HG02571 (cell line): ENCODE data around the gene GAS2.
A peak's percentile ranks its signal among the peaks of the same experiment; 100 is the strongest.

ENCODE experiments used
- ATAC-seq: cut with Tn5 transposase; IDR thresholded peaks from one replicate; pipeline ENCODE4 v1.9.1; 2021; ENCODE audit warnings: mild to moderate bottlenecking, moderate library complexity; ENCODE audit not compliant: unreplicated experiment

The GAS2 gene

DNA sequence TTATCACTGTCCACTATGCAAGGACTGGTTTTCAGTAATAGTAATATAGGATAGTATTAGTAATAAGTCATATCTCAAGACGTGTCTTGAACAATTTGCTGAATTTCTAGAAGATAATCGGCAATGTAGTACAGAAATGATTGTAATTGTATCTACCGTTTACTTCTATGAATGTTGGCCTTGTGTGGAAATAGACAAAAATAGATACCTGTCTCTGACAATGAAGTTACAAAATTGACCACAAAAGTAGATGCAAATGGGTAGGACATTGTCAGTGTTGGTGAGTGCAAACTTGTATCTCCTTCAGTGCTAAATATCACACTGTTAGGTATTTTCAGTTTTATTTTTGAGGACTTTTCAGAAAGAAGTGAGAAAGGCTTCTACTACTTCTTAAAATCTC, 120.1 kb downstream of the GAS2 start:
- ATAC-seq: peak; percentile 96

- ATAC-seq: no peak
Measured at GRCh38 chr11:22787055-22787454, 120.6 kb downstream of the GAS2 start.

- ATAC-seq: no peak
Measured at GRCh38 chr11:22787551-22788162, 121.2 kb downstream of the GAS2 start.

DNA sequence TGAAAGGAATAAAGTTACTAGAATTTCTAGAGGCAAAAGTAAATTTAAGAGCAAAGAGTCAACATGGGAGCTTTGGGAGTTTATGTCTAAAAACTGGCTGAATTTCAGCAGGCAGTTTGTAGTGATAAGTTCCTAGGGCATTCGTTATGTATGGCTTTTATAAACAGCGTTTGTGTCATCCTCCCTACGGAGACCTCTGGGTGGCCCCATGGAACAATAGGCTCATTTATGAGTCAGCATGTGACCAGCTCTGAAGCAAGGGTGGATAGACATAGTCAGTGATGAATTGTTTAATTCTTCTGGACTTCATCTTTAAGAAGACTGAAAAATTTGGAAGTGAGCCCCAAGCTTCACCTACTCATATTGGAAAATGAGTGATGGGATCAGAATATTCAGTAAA, 126.1 kb downstream of the GAS2 start:
- no peak for ATAC-seq

GRCh38 chr11:22795914-22796313, 129.5 kb downstream of the GAS2 start:
- ATAC-seq: no peak

- ATAC-seq: no peak
Measured at GRCh38 chr11:22797047-22797446, 130.6 kb downstream of the GAS2 start.

DNA sequence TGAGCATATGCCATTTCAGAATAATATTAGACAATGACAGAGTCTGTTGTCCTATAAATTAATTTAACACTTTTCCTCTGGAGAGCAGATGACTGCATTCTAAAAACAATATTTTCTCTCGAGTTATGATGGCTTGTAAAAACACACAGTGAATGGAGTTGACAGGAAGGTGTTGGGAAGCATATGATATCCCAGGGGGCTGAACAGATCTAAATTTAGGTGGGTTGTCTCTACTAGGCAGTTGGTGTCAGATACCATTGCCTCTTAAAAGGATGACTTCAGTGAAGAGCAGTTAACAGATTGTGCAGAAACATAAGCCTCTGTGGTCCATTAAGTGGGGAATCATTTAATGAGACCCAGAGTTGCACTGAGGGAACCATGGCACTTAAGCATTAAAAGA, 132.5 kb downstream of the GAS2 start:
- ATAC-seq: no peak

- no peak for ATAC-seq
Measured at GRCh38 chr11:22800482-22800881, 134.1 kb downstream of the GAS2 start.

GRCh38 chr11:22802861-22803260, 136.4 kb downstream of the GAS2 start:
- no peak for ATAC-seq

DNA sequence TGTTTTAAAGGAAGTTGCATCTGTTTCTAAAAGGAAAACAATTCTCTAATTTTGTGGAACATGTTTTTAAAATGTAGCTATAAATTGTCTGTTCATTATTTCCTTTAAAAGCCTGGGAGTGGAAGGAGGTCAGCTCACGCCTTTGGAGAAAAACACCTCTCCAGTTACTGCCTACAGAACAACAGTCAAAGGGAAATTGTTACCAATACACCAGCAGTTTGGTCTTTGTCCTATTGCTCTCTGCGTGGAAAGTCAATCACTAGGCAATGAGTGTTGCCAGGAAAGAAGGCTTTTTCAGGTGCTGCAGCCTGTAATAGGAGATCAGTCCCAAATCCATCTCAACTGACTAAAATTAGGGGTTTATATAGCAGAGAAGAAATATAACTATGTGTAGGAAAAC, 141.0 kb downstream of the GAS2 start:
- ATAC-seq: no peak

- ATAC-seq: peak; percentile 92
Measured at GRCh38 chr11:22807855-22808570, 141.6 kb downstream of the GAS2 start.

DNA sequence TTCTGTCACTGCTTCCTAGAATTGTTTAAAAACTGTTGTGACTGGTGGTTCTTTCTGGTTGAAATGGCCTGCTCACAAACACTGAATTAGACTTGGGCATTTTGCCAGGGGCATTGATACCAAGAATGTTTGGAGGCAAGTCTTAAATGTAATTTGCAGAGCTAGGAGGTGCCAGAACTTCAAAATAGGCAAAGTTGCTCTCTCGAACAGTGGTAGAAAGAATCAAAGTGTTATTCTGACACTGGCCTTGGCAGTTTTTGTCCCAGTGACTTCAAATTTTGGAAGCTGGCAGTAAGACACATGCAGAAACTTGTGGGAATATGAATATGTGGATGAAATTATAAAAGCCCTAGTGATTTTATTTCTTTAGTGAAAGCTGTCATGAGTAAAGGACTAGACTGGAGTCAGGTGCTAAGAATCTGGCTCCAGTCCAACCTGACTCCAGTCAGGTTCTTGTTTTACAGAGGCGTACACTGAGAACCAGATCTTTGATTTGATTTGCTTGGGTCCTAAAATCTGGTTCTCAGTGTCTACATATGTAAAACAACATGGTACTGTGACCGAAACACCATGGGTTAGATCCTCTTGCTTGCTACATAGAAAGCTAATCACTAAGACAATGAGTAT, 142.3 kb downstream of the GAS2 start:
- peak; percentile 26 for ATAC-seq

DNA sequence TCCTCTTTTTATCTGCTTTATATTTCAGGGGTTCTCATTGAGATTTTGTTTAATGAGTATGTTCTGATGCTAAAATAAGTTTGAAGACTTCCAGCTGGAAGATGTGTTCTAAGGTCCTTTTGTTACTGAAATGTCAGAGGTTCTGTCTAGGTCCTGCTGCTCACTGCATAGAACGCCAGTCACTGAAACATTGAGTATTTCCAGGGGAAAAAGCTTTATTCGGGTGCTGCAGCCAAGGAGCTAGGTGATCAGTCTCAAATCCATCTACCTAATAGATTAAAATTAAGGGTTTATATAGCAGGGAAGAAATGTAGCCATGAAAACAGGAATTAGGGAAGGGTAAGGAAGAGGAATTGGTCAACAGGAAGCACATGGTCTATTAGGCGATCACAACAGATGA, 143.5 kb downstream of the GAS2 start:
- no peak for ATAC-seq

DNA sequence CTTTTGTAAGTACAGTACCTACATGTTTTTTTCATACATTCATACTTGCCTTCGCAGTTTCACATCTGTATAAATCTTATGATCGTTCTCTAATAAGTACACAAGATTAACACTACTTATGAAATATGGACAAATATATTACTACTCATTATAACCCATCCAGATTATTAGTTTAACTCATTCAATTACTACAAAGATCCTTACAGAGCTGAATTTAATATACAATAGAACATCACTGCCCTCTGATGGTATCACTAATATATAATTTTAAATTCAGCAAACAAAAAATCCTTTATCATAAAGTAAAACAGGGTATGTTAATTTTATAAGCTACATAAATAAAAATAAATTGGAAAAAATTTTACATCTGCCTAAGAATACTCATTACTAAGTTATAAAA, 155.8 kb downstream of the GAS2 start:
- ATAC-seq: no peak

DNA sequence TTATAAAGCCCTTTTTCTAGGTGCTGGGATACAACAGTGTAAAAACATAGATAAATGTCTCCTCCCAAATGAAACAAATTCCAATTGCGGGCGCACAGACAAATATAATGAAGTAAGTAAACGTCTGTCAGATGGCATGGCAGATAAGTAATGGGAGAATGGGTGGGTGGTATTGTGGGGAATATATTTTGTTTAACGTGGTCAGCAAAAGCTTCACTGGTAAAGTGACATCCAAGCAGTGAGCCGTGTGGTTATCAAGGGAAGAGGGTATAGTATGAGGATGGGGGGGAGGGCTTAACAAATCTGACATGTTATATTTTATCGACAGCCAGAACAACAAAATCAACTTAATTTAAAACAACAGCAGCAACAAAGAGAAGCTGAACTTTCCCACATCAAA, 162.0 kb downstream of the GAS2 start:
- no peak for ATAC-seq

GRCh38 chr11:22829231-22830081, 163.0 kb downstream of the GAS2 start, which contains the start of gene SVIP:
TSS of gene SVIP (minus strand) at chr11:22829801. CDS start at chr11:22829748, 53 bp downstream.
- peak; percentile 95 for ATAC-seq

GRCh38 chr11:22830082-22830414, 163.6 kb downstream of the GAS2 start:
- ATAC-seq: no peak

- no peak for ATAC-seq
Measured at GRCh38 chr11:22832315-22833015, 166.1 kb downstream of the GAS2 start.

- no peak for ATAC-seq
Measured at GRCh38 chr11:22846726-22847125, 180.3 kb downstream of the GAS2 start.

DNA sequence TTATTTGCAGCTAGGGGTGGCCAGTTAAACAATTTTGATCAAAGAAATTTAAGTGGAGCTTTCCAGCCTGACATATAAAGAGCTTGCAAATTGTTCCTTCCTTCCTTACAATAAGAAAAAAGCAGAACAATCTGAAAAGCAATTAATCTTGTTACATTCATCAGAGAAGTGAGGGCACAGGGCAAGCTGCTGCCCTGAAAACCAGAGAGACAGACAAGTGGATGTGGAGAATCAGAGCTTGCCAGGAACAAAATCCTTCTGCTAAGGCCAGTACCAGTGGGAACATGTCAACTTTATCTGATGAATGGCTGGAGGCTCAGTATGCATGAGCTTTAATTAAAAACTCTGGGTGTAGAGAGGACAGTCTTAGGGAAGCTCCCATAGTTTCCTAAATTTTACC, 185.1 kb downstream of the GAS2 start:
- no peak for ATAC-seq

DNA sequence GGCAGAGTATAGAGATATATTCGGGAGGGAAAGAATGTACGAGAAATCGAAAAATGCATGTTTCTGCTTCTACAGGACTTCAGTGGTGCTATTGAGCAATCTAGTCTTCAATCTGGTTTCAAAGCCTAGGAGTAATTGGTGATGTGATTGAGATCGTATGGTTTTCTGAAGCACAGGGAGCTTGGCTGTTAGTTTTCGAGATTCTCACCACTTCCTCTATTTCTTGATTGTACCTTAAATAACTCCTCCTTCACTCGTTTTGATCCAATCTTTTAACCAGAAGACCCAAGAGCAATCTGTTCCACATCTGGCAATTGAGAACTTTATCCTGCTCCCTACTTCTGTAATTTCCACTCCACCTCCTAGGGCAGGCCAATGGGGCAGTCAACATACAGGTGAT, 193.3 kb downstream of the GAS2 start:
- ATAC-seq: no peak
